GM12873 (cell line): Measurements from ENCODE around the gene HMGXB4.

ENCODE experiments used
- CTCF ChIP-seq: IDR thresholded peaks from 2 replicates; pipeline ENCODE4 v1.5.1; 2012; ENCODE audit warnings: low read depth, mild to moderate bottlenecking, moderate library complexity, low read length, control low read depth; ENCODE audit not compliant: insufficient read depth; ENCODE audit errors: missing control alignments

HMGXB4 gene

GRCh38 chr22:35332278-35332677 is 75.0 kb downstream of the HMGXB4 start:
- TF ChIP-seq CTCF, result no peak

- no peak for TF ChIP-seq CTCF
Observed at GRCh38 chr22:35333220-35333619, 75.9 kb downstream of the HMGXB4 start.

- no peak for TF ChIP-seq CTCF
Observed at GRCh38 chr22:35334004-35334403, 76.7 kb downstream of the HMGXB4 start.

GRCh38 chr22:35335468-35335867 is 78.2 kb downstream of the HMGXB4 start:
- no peak for TF ChIP-seq CTCF

GRCh38 chr22:35335936-35336781 is 78.9 kb downstream of the HMGXB4 start:
- no peak for TF ChIP-seq CTCF

GRCh38 chr22:35337932-35338331 is 80.6 kb downstream of the HMGXB4 start:
- TF ChIP-seq CTCF, result peak; percentile 34

GRCh38 chr22:35341090-35341874 is 84.0 kb downstream of the HMGXB4 start:
- TF ChIP-seq CTCF, result no peak
